Right renal cortex interstitium (tissue), 3 donors: ENCODE results near the gene AATK. TPM values are rescaled to one million over a fixed set of nuclear protein-coding genes. Genes with fewer than 3 reads are reported as not detected.

Source experiments
- DNase-seq, 3 donors: peaks; one replicate each; pipeline ENCODE4 v3.0.0-alpha.2; 2013; ENCODE audit warnings: low read depth in 3 of 3, low spot score in 2 of 3
- polyA plus RNA-seq, 3 donors: library from polyadenylated mRNA; unstranded; fragments of 120-200 nt; gene quantifications; one replicate each; pipeline ENCODE4 v1.2.1, GENCODE V29; 2013; ENCODE audit not compliant: insufficient read length in 3 of 3

The AATK gene
- polyA plus RNA-seq, 3 donors = 2.9 to 3.9 (median 3.1) TPM

GRCh38 chr17:81097134-81097942, 68.7 kb downstream of the AATK start:
- DNase-seq = peak in 2 of 3 donors; percentile 57 to 68

- DNase-seq = no peak
These were observed 69.3 kb downstream of the AATK start for GRCh38 chr17:81096741-81097133.

DNA sequence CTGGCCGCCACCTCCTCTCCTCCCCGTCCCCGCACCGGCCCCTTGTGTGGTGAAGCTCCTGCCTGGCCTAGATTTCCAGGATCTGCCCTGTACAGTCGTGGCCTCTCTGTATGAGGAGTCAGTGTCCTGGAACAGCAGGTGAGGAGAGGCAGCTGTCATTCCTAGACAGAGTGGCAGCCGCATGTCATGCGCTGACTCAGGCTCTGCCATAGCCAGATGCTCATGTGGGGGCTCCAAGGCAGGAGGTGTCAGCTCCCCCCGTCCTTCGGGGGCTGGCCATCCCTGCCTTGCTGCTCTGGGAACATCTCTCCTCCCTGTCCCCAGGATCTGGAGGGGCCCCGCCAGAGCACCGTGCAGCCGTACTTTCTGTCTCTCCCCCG, 70.6 kb downstream of the AATK start:
- DNase-seq = no peak

- peak in 2 of 3 donors; percentile 73 to 75 for DNase-seq
These were observed 71.3 kb downstream of the AATK start for GRCh38 chr17:81094509-81095382.

DNA sequence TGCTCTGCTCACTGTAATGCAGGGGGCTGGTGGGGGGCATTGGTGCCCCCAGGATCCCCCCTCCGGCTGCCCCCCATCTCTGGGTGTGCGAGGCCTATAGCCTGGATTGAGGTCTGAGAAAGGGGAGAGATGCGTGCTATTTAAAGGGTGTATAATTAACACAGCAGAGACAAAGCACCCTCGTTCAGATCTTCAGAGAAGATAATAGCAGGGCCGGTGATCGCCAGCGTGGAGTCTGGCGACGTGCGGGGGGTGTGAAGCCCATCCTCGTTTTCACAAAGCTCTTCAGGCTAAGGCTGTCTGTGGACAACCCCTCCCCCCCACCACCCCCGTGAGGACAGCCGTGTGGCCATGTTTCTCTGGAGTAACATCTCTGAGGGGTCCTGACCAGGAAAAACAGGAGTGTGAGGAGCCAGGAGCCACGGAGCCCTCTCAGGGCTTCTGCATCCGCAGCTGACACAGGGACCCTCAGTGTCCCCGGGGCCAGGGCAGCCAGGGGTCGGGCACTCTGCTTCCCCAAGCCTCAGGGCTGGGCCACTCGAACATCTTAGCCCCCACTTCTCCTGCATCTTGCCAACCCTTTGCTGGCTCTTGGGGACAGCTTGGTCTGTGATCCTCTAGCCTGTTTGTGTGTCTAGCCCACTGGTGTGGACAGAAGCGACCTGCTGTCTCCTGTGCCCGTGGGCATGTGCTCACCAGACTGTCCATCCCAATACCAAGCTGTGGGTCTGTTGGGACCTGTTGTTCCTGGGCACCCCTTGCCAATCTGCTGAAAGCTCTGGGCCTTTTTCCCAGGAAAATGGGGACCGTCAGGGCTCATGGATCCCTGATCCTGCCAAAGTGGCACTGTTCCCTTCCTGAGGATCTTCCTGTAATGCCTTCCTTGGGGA, 72.2 kb downstream of the AATK start:
- no peak for DNase-seq

- DNase-seq = no peak
These were observed 73.4 kb downstream of the AATK start for GRCh38 chr17:81092518-81093095.

DNA sequence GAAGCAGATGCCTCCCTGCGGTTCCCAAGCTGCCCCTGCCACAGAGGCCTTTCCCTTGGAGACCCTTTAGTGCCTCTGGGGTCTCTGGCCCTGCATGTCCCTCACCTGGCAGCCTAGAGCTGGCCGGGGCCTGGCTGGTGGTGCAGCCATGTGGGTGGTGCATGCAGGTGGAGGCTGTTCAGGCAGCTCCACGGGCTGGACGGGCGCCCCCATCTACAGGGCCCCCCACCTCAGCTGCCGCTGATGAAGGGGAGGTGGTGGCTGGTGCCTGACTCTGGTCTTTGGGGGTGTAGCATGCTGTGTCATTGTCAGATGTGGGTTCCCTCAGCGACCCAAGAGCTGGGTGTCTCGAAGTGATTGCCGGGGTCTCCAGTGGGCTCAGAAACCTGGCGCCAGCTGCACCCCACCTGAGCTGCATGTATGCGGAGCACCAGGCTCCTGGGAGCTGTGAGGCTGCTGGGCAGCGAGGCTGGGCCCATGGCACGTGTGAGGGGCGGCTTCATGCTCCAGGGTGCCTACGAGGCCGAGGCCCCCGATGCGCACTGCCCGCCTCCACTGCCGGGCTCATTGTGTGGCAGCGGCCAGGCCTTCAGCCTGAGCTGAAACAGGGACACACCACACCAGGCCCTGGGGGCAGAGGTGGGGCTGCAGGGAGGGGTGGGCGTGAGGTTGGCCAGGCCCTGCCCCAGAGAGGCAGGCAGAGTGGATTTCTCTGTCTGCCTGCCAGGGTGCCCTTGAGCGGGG, 74.1 kb downstream of the AATK start:
- DNase-seq = no peak

GRCh38 chr17:81091154-81091553, 74.9 kb downstream of the AATK start:
- no peak for DNase-seq

GRCh38 chr17:81090361-81091136, 75.5 kb downstream of the AATK start:
- no peak for DNase-seq

- no peak for DNase-seq
These were observed 79.1 kb downstream of the AATK start for GRCh38 chr17:81086789-81087551.

GRCh38 chr17:81085420-81085911, 80.6 kb downstream of the AATK start:
- DNase-seq = no peak

- no peak for DNase-seq
These were observed 81.2 kb downstream of the AATK start for GRCh38 chr17:81084680-81085419.

- DNase-seq = peak in 1 of 3 donors; percentile 65
These were observed 82.8 kb downstream of the AATK start for GRCh38 chr17:81083125-81083765.

DNA sequence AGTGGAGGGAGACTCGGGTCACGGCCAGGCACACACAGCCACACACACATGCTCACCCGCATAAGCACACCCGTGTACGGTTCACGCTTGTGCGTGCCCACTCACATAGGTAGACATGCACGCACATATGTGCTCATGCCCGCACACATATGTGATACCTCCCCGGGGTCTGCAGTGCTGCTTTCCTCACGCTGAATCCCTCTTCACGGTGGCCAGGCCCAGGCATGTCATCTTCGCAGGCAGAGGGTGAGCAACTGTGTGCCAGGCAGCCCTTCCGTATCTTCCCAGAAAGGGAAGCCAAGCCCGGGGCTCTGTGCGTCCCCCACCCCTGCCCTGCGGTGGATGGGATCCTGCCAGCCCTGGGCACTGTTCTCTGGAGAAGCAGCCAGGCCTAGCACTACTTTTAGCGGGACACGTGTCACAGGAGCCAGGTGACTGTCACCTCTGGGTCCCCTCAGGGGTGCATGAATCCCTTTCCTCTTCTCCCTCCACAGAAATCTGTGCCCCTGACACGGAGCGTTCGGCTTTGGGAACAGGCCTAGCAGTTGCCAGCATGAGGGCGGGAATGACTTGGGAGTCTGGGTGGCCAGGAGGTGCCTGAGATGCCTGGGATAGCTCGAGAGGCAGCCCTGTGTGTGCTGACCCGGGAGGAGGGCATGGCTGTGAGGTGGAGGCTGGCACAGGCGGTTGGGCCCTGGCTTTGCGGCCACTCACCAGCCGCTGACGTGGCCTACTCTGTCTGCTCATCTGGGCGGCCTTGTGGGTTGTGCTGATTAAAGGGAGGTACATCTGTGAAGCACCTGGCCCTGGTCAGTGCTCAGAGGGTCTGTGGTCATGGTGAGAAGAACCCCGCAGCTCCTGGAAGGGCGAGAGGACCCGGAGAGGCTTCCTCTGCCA, 83.6 kb downstream of the AATK start:
- DNase-seq = no peak

DNA sequence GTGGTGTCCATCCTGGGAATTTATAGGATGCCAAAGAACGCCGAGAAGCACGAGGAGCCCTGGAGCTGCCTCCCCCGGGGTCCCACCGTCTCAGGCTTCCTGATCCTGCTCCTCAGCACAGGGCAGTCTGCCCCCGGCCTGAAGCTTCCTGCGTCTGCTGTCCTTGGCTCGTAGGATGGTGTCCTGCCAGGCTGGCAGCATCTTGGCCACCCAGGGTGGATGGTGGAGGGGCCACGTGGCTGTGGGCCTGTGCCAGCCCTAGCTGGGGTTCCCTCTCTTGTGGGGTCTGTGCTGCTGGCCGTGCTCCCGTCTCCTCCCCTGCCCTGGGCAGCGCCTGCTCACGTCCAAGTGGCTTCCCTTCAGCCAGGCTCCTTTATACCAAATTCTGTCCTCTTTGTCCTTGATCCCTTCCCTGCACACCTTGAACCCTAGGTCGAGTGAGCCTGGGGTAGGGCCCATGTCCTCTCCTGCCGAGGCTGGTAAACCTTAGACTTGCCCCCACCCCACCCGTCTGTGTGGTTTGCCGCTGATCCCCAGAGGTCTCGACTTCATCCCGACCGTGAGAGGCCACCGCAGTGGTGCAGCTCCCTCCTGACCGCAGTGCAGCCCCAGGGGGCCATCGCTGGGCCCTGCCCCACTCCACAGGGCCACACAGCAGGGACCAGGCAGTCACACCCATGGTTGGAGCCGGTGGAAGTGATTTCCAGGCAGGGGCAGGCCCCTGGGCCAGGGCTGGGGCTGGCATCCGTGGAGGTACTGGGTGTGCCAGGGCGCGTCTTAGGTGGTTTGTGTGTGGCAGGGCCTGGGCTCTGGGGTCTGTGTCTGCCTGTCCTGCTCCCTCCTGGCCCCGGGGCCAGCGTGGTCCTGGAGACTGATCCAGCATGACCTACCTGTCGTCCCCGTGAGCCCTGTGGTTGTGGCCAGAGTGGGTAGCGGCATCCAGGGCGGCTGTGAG, 84.5 kb downstream of the AATK start:
- no peak for DNase-seq
